GM12875 (cell line): ENCODE measurements around the gene SDK1.

Experiments
- H3K4me3 ChIP-seq: one replicate; pipeline ENCODE4 v1.5.1; 2011; ENCODE audit warnings: low read depth, low read length, control low read depth
- CTCF ChIP-seq: IDR thresholded peaks from 2 replicates; pipeline ENCODE4 v1.5.1; 2011; ENCODE audit warnings: low read depth, mild to moderate bottlenecking, control low read depth, inconsistent platforms, low read length, moderate library complexity, borderline replicate concordance; ENCODE audit not compliant: insufficient read depth

SDK1 gene

DNA sequence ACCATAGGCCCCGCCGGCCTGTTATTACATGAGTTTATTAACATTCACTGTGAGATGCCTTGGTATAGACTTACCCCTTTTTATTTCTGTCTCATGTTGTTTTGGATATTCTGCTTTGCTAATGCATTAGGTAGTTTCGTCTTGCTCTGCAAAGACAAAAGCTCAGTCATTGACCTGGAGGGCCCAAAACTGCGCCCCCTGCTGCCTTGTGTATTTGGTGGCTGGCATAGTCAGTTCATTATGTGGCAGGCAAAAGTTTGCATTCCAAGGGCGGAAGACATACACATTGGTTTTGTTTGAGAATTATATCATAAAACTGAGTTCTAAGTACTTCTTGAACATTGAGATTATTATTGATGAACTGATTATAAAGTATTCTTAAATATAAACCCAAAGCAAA is 372.5 kb downstream of the SDK1 start:
- H3K4me3 ChIP-seq: no peak overlapping the region
- TF ChIP-seq CTCF: peak; percentile 31; the same call in 1 of the 2 replicates

- no peak for TF ChIP-seq CTCF
- no peak overlapping the region for H3K4me3 ChIP-seq
These were observed 377.3 kb downstream of the SDK1 start for GRCh38 chr7:3678314-3678810.

- H3K4me3 ChIP-seq: no peak overlapping the region
- TF ChIP-seq CTCF: no peak
These were observed 381.1 kb downstream of the SDK1 start for GRCh38 chr7:3682028-3682710.

DNA sequence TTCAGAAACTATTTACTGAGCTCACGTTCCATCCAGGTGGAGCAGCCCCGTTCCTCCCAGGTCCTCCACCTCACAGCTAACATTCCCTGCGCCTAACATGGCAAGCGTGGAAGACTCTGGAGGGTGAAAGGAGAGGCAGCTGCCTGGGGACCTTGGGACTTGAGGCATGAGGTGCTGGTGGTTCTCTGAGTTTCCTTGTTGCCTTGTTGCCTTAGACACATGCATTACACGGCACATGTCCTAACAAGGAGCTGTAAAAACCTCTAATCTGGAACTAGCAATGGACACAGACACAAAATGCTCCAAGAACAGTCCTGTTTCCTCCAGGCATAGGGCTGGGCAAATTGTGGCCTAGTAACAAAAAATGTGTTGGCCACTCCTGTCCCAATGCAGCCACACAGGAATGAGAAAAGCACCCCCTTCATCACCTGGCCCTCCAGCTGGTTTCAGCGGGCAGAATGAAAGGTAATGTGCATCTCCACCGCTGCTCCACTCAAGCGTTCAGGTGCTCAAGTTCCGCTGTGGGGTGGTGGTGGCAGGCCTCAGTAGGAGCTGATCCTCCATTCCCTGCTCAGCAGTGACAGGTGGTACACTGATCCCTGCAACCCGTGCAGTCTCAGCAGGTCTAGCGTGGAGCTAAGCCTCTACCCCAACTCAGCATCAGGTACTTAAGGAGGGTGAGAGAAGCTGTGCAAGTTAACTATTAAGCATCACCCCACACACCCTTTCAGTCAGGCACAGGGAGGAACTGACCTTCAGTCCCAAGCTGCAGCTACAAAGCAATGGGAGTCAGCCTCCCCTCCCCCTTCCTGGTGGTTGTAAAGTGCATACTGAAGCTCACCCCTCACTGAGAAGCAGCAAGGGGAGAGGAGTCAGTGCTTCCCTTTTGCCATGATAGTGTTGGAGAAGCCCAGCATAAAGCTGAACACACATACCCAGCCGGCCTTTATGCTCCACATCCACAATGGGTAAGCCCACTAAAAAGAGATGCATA is 382.8 kb downstream of the SDK1 start:
- H3K4me3 ChIP-seq: no peak overlapping the region
- no peak for TF ChIP-seq CTCF

GRCh38 chr7:3688071-3688470 is 387.0 kb downstream of the SDK1 start:
- no peak overlapping the region for H3K4me3 ChIP-seq
- no peak for TF ChIP-seq CTCF

- TF ChIP-seq CTCF: no peak
- no peak overlapping the region for H3K4me3 ChIP-seq
These were observed 387.8 kb downstream of the SDK1 start for GRCh38 chr7:3688842-3689241.
